HCT116 (cell line): Measurements from ENCODE around the gene TBCCD1. TPM values are rescaled to one million over a fixed set of nuclear protein-coding genes. Genes with fewer than 3 reads are reported as not detected.

ENCODE experiments used
- ATAC-seq: fragments of 200-7000 bp; cut with Tn5 transposase; 2 replicates; pipeline ENCODE4 v1.9.1; 2020; ENCODE audit warnings: mild to moderate bottlenecking, moderate library complexity
- BruUV-seq: library from RNA; stranded (reverse); fragments of 400-500 nt; replicated peaks from 2 replicates; lab custom pipeline; 2021; lab: Mats Ljungman, UMichigan
- CTCF ChIA-PET: fragments of 300-600 bp; sonication (Branson Sonifier 250); formaldehyde crosslinking; loops from one replicate; lab custom pipeline; 2021; ENCODE audit warnings: antibody characterized with exemption; lab: Charles Lee
- POLR2A ChIA-PET: fragments of 300-600, 350-600 bp; sonication (Branson Sonifier 250); formaldehyde crosslinking; loops from one replicate; lab custom pipeline; 2021; ENCODE audit warnings: antibody characterized with exemption; lab: Charles Lee
- RAD21 ChIA-PET, 2 experiments: fragments of 300-600 bp; sonication (Branson Sonifier 250); formaldehyde crosslinking; loops; one replicate each; lab custom pipeline; 2023; ENCODE audit warnings: low total read pairs in 2 of 2; ENCODE audit not compliant: uncharacterized antibody in 2 of 2, unreplicated experiment in 2 of 2, low non-redundant PET in 1 of 2; lab: Charles Lee
- DNase-seq: peaks from one replicate; pipeline ENCODE4 v3.0.0-alpha.2; 2010; ENCODE audit warnings: low read depth, low spot score
- H2AFZ ChIP-seq: fragments of 200-600 bp; shearing (Covaris generic), sonication (generic); 2 replicates; pipeline ENCODE4 v1.6.1; 2017; ENCODE audit warnings: low read depth, mixed run types, mixed read lengths, antibody characterized with exemption, low read length; ENCODE audit not compliant: poor library complexity, severe bottlenecking
- H3K27ac ChIP-seq: 2 replicates; pipeline ENCODE4 v1.5.1; 2012; ENCODE audit warnings: low read depth, low read length
- H3K27me3 ChIP-seq: fragments of 200-600 bp; sonication (generic); 2 replicates; pipeline ENCODE4 v1.6.1; 2016; ENCODE audit warnings: mixed run types, low read length, mixed read lengths; ENCODE audit not compliant: insufficient read depth
- H3K36me3 ChIP-seq, 2 experiments: fragments of 200-500 bp in 1 of 2; fragments of 200-600 bp in 1 of 2; sonication (Bioruptor generic) in 1 of 2; sonication (generic) in 1 of 2; 2 replicates each; pipeline versions ENCODE4 v1.5.1 to v1.6.1; 2014 to 2016; ENCODE audit warnings: low read length in 2 of 2, inconsistent platforms in 1 of 2, mixed read lengths in 1 of 2, mixed run types in 1 of 2; ENCODE audit not compliant: insufficient read depth in 2 of 2, control insufficient read depth in 1 of 2
- H3K4me1 ChIP-seq, 2 experiments: fragments of 200-600 bp in 1 of 2; sonication (generic) in 1 of 2; 2 replicates each; pipeline versions ENCODE4 v1.5.1 to v1.6.1; 2012 to 2017; ENCODE audit warnings: low read length in 2 of 2, inconsistent platforms in 1 of 2, mild to moderate bottlenecking in 1 of 2, mixed read lengths in 1 of 2, mixed run types in 1 of 2, moderate library complexity in 1 of 2; ENCODE audit not compliant: insufficient read depth in 2 of 2, control insufficient read depth in 1 of 2
- H3K4me2 ChIP-seq: fragments of 200-600 bp; sonication (generic); 2 replicates; pipeline ENCODE4 v1.6.1; 2017; ENCODE audit warnings: mixed run types, low read length, mixed read lengths
- H3K4me3 ChIP-seq, 2 experiments: fragments of 200-600 bp in 1 of 2; sonication (generic) in 1 of 2; replicated peaks in 1 of 2; 2 replicates each; pipeline ENCODE4 v1.5.1; 2011 to 2016; ENCODE audit warnings: low read length in 2 of 2, control low read depth in 1 of 2, low read depth in 1 of 2, mild to moderate bottlenecking in 1 of 2, mixed read lengths in 1 of 2, mixed run types in 1 of 2
- H3K79me2 ChIP-seq: fragments of 200-600 bp; sonication (generic); 2 replicates; pipeline ENCODE4 v1.6.1; 2017; ENCODE audit warnings: mild to moderate bottlenecking, mixed run types, low read length, moderate library complexity, mixed read lengths; ENCODE audit not compliant: insufficient read depth
- H3K9ac ChIP-seq: fragments of 200-600 bp; sonication (generic); 2 replicates; pipeline ENCODE4 v1.6.1; 2016; ENCODE audit warnings: low read length, mixed read lengths
- H3K9me2 ChIP-seq: fragments of 200-600 bp; sonication (generic), shearing (Covaris generic); 2 replicates; pipeline ENCODE4 v1.6.1; 2017; ENCODE audit warnings: mixed run types, mild to moderate bottlenecking, moderate library complexity; ENCODE audit not compliant: insufficient read depth
- H3K9me3 ChIP-seq, 2 experiments: fragments of 200-500 bp in 1 of 2; fragments of 200-600 bp in 1 of 2; sonication (Bioruptor generic) in 1 of 2; sonication (generic) in 1 of 2; 2 replicates each; pipeline ENCODE4 v1.6.1; 2014 to 2017; ENCODE audit warnings: low read length in 2 of 2, mixed read lengths in 2 of 2, inconsistent platforms in 1 of 2, low read depth in 1 of 2, mild to moderate bottlenecking in 1 of 2, mixed run types in 1 of 2, moderate library complexity in 1 of 2; ENCODE audit not compliant: control insufficient read depth in 1 of 2, insufficient read depth in 1 of 2
- H4K20me1 ChIP-seq: fragments of 200-600 bp; sonication (generic), shearing (Covaris generic); 2 replicates; pipeline ENCODE4 v1.6.1; 2017; ENCODE audit warnings: mixed run types, mild to moderate bottlenecking, moderate library complexity; ENCODE audit not compliant: insufficient read depth
- CBX3 ChIP-seq: IDR thresholded peaks from 2 replicates; pipeline ENCODE4 v1.6.1; 2012; ENCODE audit warnings: low read depth
- CEBPB ChIP-seq: IDR thresholded peaks from 2 replicates; pipeline ENCODE4 v1.6.1; 2012; ENCODE audit warnings: low read depth
- EGR1 ChIP-seq: IDR thresholded peaks from 2 replicates; pipeline ENCODE4 v1.6.1; 2012; ENCODE audit warnings: low read depth
- EZH2phosphoT487 ChIP-seq: fragments of 200-600 bp; IDR thresholded peaks from 2 replicates; pipeline ENCODE4 v1.6.1; 2018; ENCODE audit warnings: antibody characterized with exemption, borderline replicate concordance
- JUND ChIP-seq: IDR thresholded peaks from 2 replicates; pipeline ENCODE4 v1.6.1; 2012
- MAX ChIP-seq: IDR thresholded peaks from 2 replicates; pipeline ENCODE4 v1.6.1; 2012
- POLR2AphosphoS5 ChIP-seq: IDR thresholded peaks from 2 replicates; pipeline ENCODE4 v1.6.1; 2011; ENCODE audit warnings: mild to moderate bottlenecking, low read depth, low read length, moderate library complexity
- SRF ChIP-seq: IDR thresholded peaks from 2 replicates; pipeline ENCODE4 v1.6.1; 2012; ENCODE audit warnings: low read depth
- YY1 ChIP-seq: IDR thresholded peaks from 2 replicates; pipeline ENCODE4 v1.6.1; 2011; ENCODE audit warnings: low read length, low read depth, moderate library complexity, mild to moderate bottlenecking; ENCODE audit not compliant: insufficient replicate concordance; ENCODE audit errors: extremely low read depth
- intact Hi-C: fragments of 100-400 bp; cut with micrococcal nuclease; formaldehyde crosslinking; loops from 2 replicates; pipeline ENCODE4 v1.10.0; 2022
- total RNA-seq: library from RNA; stranded (reverse); gene quantifications from one replicate; pipeline ENCODE4 v1.2.1, GENCODE V29; 2021; ENCODE audit not compliant: unreplicated experiment
- TF ChIP-seq, protein P1 (sequence below), 3 experiments: fragments of 200-600 bp in 1 of 3; sonication (generic) in 1 of 3; IDR thresholded peaks in 2 of 3; conservative IDR thresholded peaks in 1 of 3; 2 replicates each; pipeline ENCODE4 v1.5.1; 2012 to 2017; ENCODE audit warnings: low read depth in 2 of 3, low read length in 2 of 3, antibody characterized with exemption in 1 of 3, borderline replicate concordance in 1 of 3, control low read depth in 1 of 3, mild to moderate bottlenecking in 1 of 3, mixed read lengths in 1 of 3, mixed run types in 1 of 3, moderate library complexity in 1 of 3; ENCODE audit not compliant: insufficient read depth in 1 of 3

Gene TBCCD1
- total RNA-seq, 1 experiment from 2014 or later, result 16.8 TPM

DNA sequence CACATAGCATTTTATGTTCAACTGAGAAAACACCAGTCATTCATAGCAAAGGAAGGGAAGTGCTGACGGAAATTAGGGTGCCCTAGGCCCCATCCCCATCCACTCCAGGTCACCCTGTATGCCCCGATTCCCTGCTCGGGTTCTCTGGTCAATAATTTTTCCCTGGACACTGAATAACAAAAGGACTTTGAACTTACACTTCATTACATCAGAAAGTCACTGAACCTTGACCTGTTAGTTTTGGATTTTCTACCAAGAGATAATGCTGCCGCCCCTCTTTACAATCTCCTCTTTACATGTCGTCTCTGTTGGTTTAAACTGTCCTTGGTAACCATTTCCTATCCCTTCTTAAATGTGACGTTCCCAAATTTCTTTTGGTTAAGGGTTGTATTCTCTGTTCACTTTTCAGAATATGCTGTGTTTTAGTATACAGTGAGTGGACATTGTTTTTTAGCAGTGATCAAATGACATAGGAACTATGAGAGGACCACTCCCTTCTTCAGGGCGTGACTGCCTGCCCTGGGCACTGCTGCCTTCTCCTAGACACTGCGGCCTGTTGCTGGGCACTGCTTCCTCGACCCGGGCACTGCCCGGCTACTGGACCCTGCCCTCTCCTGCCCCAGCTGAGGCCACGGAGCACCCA is 32.1 kb upstream of the TBCCD1 start:
- no peaks in the 10 kb centered on the region for H3K79me2 ChIP-seq
- ATAC-seq, result no peak
- no peak overlapping the region for H3K27ac ChIP-seq
- H3K4me2 ChIP-seq, result no peak overlapping the region
- ChIA-PET CTCF (interaction anchor here (1.8 to 2.8 kb wide), 2 partner anchors 10 to 15 kb away, joined by 10 to 14 read pairs; no protein-coding TSS in a partner anchor), RAD21 (no interaction called here), POLR2A (no interaction called here)
- H4K20me1 ChIP-seq, result no peaks in the 10 kb centered on the region
- H3K36me3 ChIP-seq, result no peaks in the 10 kb centered on the region
- no TSS peak for BruUV-seq
- H3K27me3 ChIP-seq, result no peaks in the 10 kb centered on the region
- no peak overlapping the region for H3K9ac ChIP-seq
- no peak overlapping the region for H3K4me3 ChIP-seq
- H2AFZ ChIP-seq, result no peak overlapping the region
- no peaks in the 10 kb centered on the region for H3K4me1 ChIP-seq
- DNase-seq, result no peak
- no peaks in the 10 kb centered on the region for H3K9me2 ChIP-seq
- intact Hi-C loops, result no loop called here
- no peaks in the 10 kb centered on the region for H3K9me3 ChIP-seq
- no peak for TF ChIP-seq SRF
- TF ChIP-seq, protein P1, sequence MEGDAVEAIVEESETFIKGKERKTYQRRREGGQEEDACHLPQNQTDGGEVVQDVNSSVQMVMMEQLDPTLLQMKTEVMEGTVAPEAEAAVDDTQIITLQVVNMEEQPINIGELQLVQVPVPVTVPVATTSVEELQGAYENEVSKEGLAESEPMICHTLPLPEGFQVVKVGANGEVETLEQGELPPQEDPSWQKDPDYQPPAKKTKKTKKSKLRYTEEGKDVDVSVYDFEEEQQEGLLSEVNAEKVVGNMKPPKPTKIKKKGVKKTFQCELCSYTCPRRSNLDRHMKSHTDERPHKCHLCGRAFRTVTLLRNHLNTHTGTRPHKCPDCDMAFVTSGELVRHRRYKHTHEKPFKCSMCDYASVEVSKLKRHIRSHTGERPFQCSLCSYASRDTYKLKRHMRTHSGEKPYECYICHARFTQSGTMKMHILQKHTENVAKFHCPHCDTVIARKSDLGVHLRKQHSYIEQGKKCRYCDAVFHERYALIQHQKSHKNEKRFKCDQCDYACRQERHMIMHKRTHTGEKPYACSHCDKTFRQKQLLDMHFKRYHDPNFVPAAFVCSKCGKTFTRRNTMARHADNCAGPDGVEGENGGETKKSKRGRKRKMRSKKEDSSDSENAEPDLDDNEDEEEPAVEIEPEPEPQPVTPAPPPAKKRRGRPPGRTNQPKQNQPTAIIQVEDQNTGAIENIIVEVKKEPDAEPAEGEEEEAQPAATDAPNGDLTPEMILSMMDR (IDR thresholded peaks at IDR 0.05 in 2 of 3, conservative IDR thresholded peaks at IDR 0.05 in 1 of 3; ENCODE audit: borderline replicate concordance in 1 of 3, insufficient read depth in 1 of 3, low read depth in 2 of 3, low read length in 2 of 3), result no peak
- no peak for TF ChIP-seq POLR2AphosphoS5
- no peak for TF ChIP-seq CBX3
- no peak for TF ChIP-seq CEBPB
- TF ChIP-seq EZH2phosphoT487, result no peak
- no peak for TF ChIP-seq YY1
- no peak for TF ChIP-seq EGR1
- TF ChIP-seq MAX, result no peak
- TF ChIP-seq JUND, result no peak
- TF ChIP-seq, all 23 proteins: peak for 0
